SK-N-SH (cell line): ENCODE results near the gene TENT4A. TPM values are rescaled to one million over a fixed set of nuclear protein-coding genes. Genes with fewer than 3 reads are reported as not detected.
"Not testable (repeated sequence)": the region's sequence is repeated elsewhere in the genome, so short reads cannot be mapped to it uniquely, and the experiment has no call there.

Source experiments
- CTCF ChIA-PET: fragments of 300-600, 350-600 bp; formaldehyde crosslinking; extraction: SDS; loops from one replicate; lab custom pipeline; 2021; lab: Yijun Ruan, JAX
- POLR2A ChIA-PET: fragments of 350-600 bp; sonication (Branson Sonifier 250); formaldehyde crosslinking; extraction: SDS; loops from one replicate; lab custom pipeline; 2020; ENCODE audit warnings: antibody characterized with exemption, inconsistent platforms; lab: Yijun Ruan, JAX
- DNase-seq: peaks from one replicate; pipeline ENCODE4 v3.0.0; 2012
- H2AFZ ChIP-seq: fragments of 200-600 bp; sonication (generic); 2 replicates; pipeline ENCODE4 v1.8.1; 2016; ENCODE audit warnings: antibody characterized with exemption, mild to moderate bottlenecking, low read depth
- H3F3A ChIP-seq: fragments of 200-600 bp; sonication (generic); replicated peaks from 2 replicates; pipeline ENCODE3; 2016; ENCODE audit warnings: antibody characterized with exemption, mild to moderate bottlenecking; ENCODE audit not compliant: insufficient read depth
- H3K27ac ChIP-seq, 2 experiments: fragments of 200-500 bp in 1 of 2; fragments of 200-600 bp in 1 of 2; sonication (Bioruptor generic) in 1 of 2; sonication (generic), shearing (Covaris generic) in 1 of 2; 2 replicates each; pipeline versions ENCODE4 v1.5.1 to v1.6.1; 2014 to 2016; ENCODE audit warnings: low read depth in 2 of 2, inconsistent platforms in 1 of 2, low read length in 1 of 2, mild to moderate bottlenecking in 1 of 2, mixed read lengths in 1 of 2
- H3K27me3 ChIP-seq: fragments of 200-600 bp; sonication (generic), shearing (Covaris generic); 2 replicates; pipeline ENCODE4 v1.6.1; 2016; ENCODE audit warnings: mixed run types; ENCODE audit not compliant: insufficient read depth
- H3K36me3 ChIP-seq, 2 experiments: fragments of 200-500 bp in 1 of 2; fragments of 200-600 bp in 1 of 2; sonication (Bioruptor generic) in 1 of 2; sonication (generic) in 1 of 2; replicated peaks in 1 of 2; 2 replicates each; pipeline versions ENCODE3 to v1.5.1; 2014 to 2016; ENCODE audit warnings: low read length in 1 of 2, mild to moderate bottlenecking in 1 of 2; ENCODE audit not compliant: insufficient read depth in 2 of 2, control insufficient read depth in 1 of 2
- H3K4me1 ChIP-seq, 2 experiments: fragments of 200-500 bp in 1 of 2; fragments of 200-600 bp in 1 of 2; sonication (Bioruptor generic) in 1 of 2; sonication (generic), shearing (Covaris generic) in 1 of 2; 2 replicates each; pipeline versions ENCODE4 v1.5.1 to v1.6.1; 2014 to 2016; ENCODE audit warnings: low read depth in 1 of 2, low read length in 1 of 2, mixed run types in 1 of 2; ENCODE audit not compliant: insufficient read depth in 2 of 2, control insufficient read depth in 1 of 2
- H3K4me2 ChIP-seq: fragments of 200-600 bp; sonication (generic), shearing (Covaris generic); 2 replicates; pipeline ENCODE4 v1.6.1; 2017; ENCODE audit warnings: mixed run types
- H3K4me3 ChIP-seq, 2 experiments: fragments of 200-500 bp in 1 of 2; fragments of 200-600 bp in 1 of 2; sonication (Bioruptor generic) in 1 of 2; sonication (generic), shearing (Covaris generic) in 1 of 2; 2 replicates each; pipeline versions ENCODE4 v1.5.1 to v1.8.1; 2014 to 2016; ENCODE audit warnings: low read depth in 2 of 2, inconsistent platforms in 1 of 2, low read length in 1 of 2, mild to moderate bottlenecking in 1 of 2, mixed read lengths in 1 of 2, moderate library complexity in 1 of 2
- H3K79me2 ChIP-seq: fragments of 200-600 bp; sonication (generic); 2 replicates; pipeline ENCODE4 v1.8.1; 2017; ENCODE audit warnings: mild to moderate bottlenecking; ENCODE audit not compliant: insufficient read depth
- H3K9ac ChIP-seq: fragments of 200-600 bp; sonication (generic); 2 replicates; pipeline ENCODE4 v1.6.1; 2017; ENCODE audit warnings: mixed run types
- H3K9me2 ChIP-seq: fragments of 200-600 bp; sonication (generic); 2 replicates; pipeline ENCODE4 v1.6.1; 2017; ENCODE audit warnings: mixed run types
- H3K9me3 ChIP-seq: fragments of 200-600 bp; sonication (generic); 2 replicates; pipeline ENCODE4 v1.6.1; 2017; ENCODE audit warnings: mixed run types, mild to moderate bottlenecking, moderate library complexity
- H4K20me1 ChIP-seq: fragments of 200-600 bp; sonication (generic); 2 replicates; pipeline ENCODE4 v1.6.1; 2017; ENCODE audit warnings: mild to moderate bottlenecking, mixed run types; ENCODE audit not compliant: insufficient read depth
- GABPA ChIP-seq: IDR thresholded peaks from 2 replicates; pipeline ENCODE4 v1.4.0; 2012; ENCODE audit warnings: low read depth, mild to moderate bottlenecking
- MEF2A ChIP-seq: IDR thresholded peaks from 2 replicates; pipeline ENCODE4 v1.4.0; 2012; ENCODE audit warnings: low read depth, borderline replicate concordance
- POLR2AphosphoS5 ChIP-seq: IDR thresholded peaks from 2 replicates; pipeline ENCODE4 v1.6.1; 2012; ENCODE audit warnings: low read depth, low read length
- RAD21 ChIP-seq: IDR thresholded peaks from 2 replicates; pipeline ENCODE4 v1.6.1; 2012; ENCODE audit warnings: mild to moderate bottlenecking, low read length
- SMC3 ChIP-seq: IDR thresholded peaks from 2 replicates; pipeline ENCODE4 v1.6.1; 2012; ENCODE audit warnings: low read depth, low read length, improper control_type of control experiment
- WGBS: methylation state at CpG from one replicate; pipeline ENCODE4 v1.1.6; 2017; ENCODE audit warnings: low lambda C conversion rate; 5-methylcytosine and 5-hydroxymethylcytosine counted together
- polyA plus RNA-seq, 3 experiments: library from polyadenylated mRNA; depleted of rRNA; stranded (reverse); fragments of >200 nt; gene quantifications; 2 replicates each; pipeline ENCODE4 v1.2.3, GENCODE V29; 2012

TENT4A gene
- polyA plus RNA-seq, 1 of the 3 experiments (the other 2 are of a cell fraction), result 6.0 TPM

DNA sequence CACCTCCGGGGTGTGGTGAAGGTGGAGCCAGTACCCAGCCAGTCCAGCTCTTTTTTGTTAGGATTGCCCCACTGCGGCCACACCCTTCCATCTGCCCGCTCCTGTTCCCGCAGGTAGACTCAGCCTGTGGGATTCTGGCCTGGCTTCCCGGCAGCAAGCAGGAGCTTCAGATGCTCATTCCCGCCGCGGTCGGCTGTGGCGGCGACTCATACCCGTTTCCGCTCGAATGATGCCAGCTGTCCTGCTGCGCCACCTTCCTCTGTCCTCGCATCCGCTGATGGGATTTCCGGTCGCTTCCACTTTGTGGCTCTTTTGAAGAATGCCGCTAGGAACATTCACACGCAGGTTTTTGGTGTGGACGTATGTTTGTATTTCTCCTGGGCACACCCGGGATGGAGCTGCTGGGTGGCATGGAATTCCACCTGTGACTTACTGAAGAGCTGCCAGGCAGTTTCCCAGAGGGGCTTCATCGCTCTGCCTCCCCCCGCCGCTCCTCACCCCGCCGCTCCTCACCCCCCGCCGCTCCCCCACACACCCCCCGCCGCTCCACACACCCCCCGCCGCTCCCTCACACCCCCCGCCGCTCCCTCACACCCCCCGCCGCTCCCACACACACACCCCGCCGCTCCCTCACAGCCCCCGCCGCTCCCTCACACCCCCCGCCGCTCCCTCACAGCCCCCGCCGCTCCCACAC is 60.3 kb downstream of the TENT4A start:
- TF ChIP-seq RAD21 (no peak), SMC3 (no peak), GABPA (peak; percentile 58)
- Histone ChIP-seq H4K20me1 (no peaks in the 10 kb centered on the region), H3K9me2 (no peaks in the 10 kb centered on the region), H3K27ac (peak overlapping the region in 1 of 2 experiments; percentile 58; a peak in 1 of 4 replicates), H3K4me3 (peak overlapping the region; percentile 44 to 47), H3K4me2 (peak overlapping the region; percentile 67), H3K9ac (no peak overlapping the region), H3K9me3 (no peaks in the 10 kb centered on the region), H3K79me2 (no peaks in the 10 kb centered on the region), H3K36me3 (no peaks in the 10 kb centered on the region), H3K4me1 (peaks cover 0 to 10% of the 10 kb centered on the region in 2 experiments; a peak in 1 of 4 replicates), H3F3A (no peaks in the 10 kb centered on the region), H3K27me3 (no peaks in the 10 kb centered on the region), H2AFZ (0 out of 2 replicates have a peak overlapping the region, but pooled peaks have one; percentile 16)
- CTCF ChIA-PET, result interaction anchor here (1.6 kb wide), 1 partner anchor 47 kb away, joined by 6 read pairs; no protein-coding TSS in a partner anchor
- WGBS, result 68% methylated on average over 42 of the region's 46 CpGs
- POLR2A ChIA-PET, result no interaction called here
- DNase-seq, result peak; percentile 69

- H3K36me3 ChIP-seq, H3K4me2 ChIP-seq, POLR2A ChIA-PET, H3F3A ChIP-seq, H3K9ac ChIP-seq, H3K27me3 ChIP-seq, H3K9me2 ChIP-seq, H3K4me3 ChIP-seq, H3K9me3 ChIP-seq, DNase-seq, H4K20me1 ChIP-seq, H3K27ac ChIP-seq, H2AFZ ChIP-seq, H3K79me2 ChIP-seq: not testable (repeated sequence)
- H3K4me1 ChIP-seq, result peaks cover 0 to 10% of the 10 kb centered on the region in 2 experiments; a peak in 1 of 4 replicates
- CTCF ChIA-PET, result interaction anchor here (1.6 kb wide), 1 partner anchor 47 kb away, joined by 6 read pairs; no protein-coding TSS in a partner anchor
- WGBS, result 90% methylated on average over 27 of the region's 27 CpGs
These were observed 61.0 kb downstream of the TENT4A start for GRCh38 chr5:6774207-6774606.

DNA sequence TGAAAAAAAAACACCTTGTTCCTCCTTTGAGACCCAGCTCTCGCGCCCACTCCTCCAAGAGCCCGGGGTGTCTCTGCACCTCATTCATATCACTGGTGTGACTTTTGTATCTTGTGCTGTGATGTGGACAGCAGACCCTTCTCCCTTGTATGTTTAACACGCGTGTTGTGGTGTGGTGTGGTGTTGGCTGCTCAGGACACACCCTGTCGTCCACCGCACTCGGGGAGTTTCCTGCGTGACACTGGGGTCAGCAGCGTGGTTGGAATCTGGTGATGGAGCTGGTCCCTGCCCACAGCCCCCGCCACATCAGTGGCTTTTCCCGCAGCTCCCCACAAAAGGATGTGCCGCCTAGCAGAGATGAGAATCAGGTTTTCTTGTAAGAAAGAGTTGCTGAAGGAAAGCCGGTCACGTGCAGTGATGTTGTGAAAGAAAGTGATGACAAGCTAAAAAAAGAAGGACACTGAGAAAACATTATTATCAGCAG is 61.5 kb downstream of the TENT4A start:
- H3K36me3 ChIP-seq, result no peaks in the 10 kb centered on the region
- H3K9me3 ChIP-seq, result no peaks in the 10 kb centered on the region
- no peaks in the 10 kb centered on the region for H3F3A ChIP-seq
- H3K4me3 ChIP-seq, result no peak overlapping the region
- WGBS, result 88% methylated on average over 15 of the region's 15 CpGs
- no peak overlapping the region for H3K9ac ChIP-seq
- TF ChIP-seq POLR2AphosphoS5 (no peak), MEF2A (no peak)
- peaks cover 0 to 10% of the 10 kb centered on the region in 2 experiments; a peak in 1 of 4 replicates for H3K4me1 ChIP-seq
- POLR2A ChIA-PET, result no interaction called here
- no peak overlapping the region for H2AFZ ChIP-seq
- no peaks in the 10 kb centered on the region for H3K27me3 ChIP-seq
- H3K9me2 ChIP-seq, result no peaks in the 10 kb centered on the region
- H4K20me1 ChIP-seq, result no peaks in the 10 kb centered on the region
- H3K79me2 ChIP-seq, result no peaks in the 10 kb centered on the region
- no peak overlapping the region; a peak in 1 of 4 replicates for H3K27ac ChIP-seq
- DNase-seq, result no peak
- CTCF ChIA-PET, result interaction anchor here (1.0 to 2.4 kb wide), 2 partner anchors 9 to 44 kb away, joined by 3 to 15 read pairs; no protein-coding TSS in a partner anchor
- no peak overlapping the region for H3K4me2 ChIP-seq
